KMS-11 (cell line): ENCODE data around the gene METAP1D.

ENCODE experiments used
- H2AFZ ChIP-seq: fragments of 200-600 bp; sonication (generic); 2 replicates; pipeline ENCODE4 v1.6.1; 2016; ENCODE audit warnings: antibody characterized with exemption, mixed run types, low read depth
- H3K27ac ChIP-seq: fragments of 200-600 bp; sonication (generic); 2 replicates; pipeline ENCODE4 v1.6.1; 2016; ENCODE audit warnings: mild to moderate bottlenecking, mixed run types
- H3K27me3 ChIP-seq: fragments of 200-600 bp; sonication (generic); 2 replicates; pipeline ENCODE4 v1.6.1; 2017; ENCODE audit warnings: mild to moderate bottlenecking, low read depth, mixed run types, moderate library complexity; ENCODE audit not compliant: insufficient read depth
- H3K36me3 ChIP-seq: fragments of 200-600 bp; sonication (generic); 2 replicates; pipeline ENCODE4 v1.6.1; 2017; ENCODE audit warnings: mild to moderate bottlenecking, mixed run types; ENCODE audit not compliant: insufficient read depth
- H3K4me1 ChIP-seq: fragments of 200-600 bp; sonication (generic); 2 replicates; pipeline ENCODE4 v1.6.1; 2016; ENCODE audit warnings: mild to moderate bottlenecking, low read depth, mixed run types; ENCODE audit not compliant: poor library complexity, severe bottlenecking
- H3K4me2 ChIP-seq: fragments of 200-600 bp; sonication (generic); 2 replicates; pipeline ENCODE4 v1.7.0; 2016; ENCODE audit warnings: mild to moderate bottlenecking, mixed run types
- H3K4me3 ChIP-seq: fragments of 200-600 bp; sonication (generic); IDR thresholded peaks from 2 replicates; pipeline ENCODE4 v1.6.1; 2017; ENCODE audit warnings: low read depth, low read length, mixed read lengths; ENCODE audit not compliant: insufficient read depth
- H3K79me2 ChIP-seq: fragments of 200-600 bp; sonication (generic); 2 replicates; pipeline ENCODE4 v1.6.1; 2016; ENCODE audit warnings: low read depth, mixed run types; ENCODE audit not compliant: insufficient read depth
- H3K9ac ChIP-seq: fragments of 200-600 bp; sonication (generic); 2 replicates; pipeline ENCODE4 v1.6.1; 2016; ENCODE audit warnings: mild to moderate bottlenecking, mixed run types
- H4K20me1 ChIP-seq: fragments of 200-600 bp; sonication (generic); 2 replicates; pipeline ENCODE4 v1.6.1; 2016; ENCODE audit warnings: mild to moderate bottlenecking, mixed run types; ENCODE audit not compliant: insufficient read depth
- CTCF ChIP-seq: fragments of 200-600 bp; sonication (generic); conservative IDR thresholded peaks from 2 replicates; pipeline ENCODE4 v1.6.1; 2017; ENCODE audit warnings: low read depth, mild to moderate bottlenecking, antibody characterized with exemption, low read length, moderate library complexity, mixed read lengths

Gene METAP1D

GRCh38 chr2:172085460-172086159 lies 85.9 kb downstream of the METAP1D start, which contains the start of gene DLX1:
Gene DLX1, plus strand, starts transcription at chr2:172085507. Its CDS starts 171 bp downstream, at chr2:172085678.
- Histone ChIP-seq H3K4me2 (peak within 1 kb of the TSS; percentile 28), H3K27me3 (peaks cover 56% of the 10 kb centered on the region), H4K20me1 (no peaks in the 10 kb centered on the region), H3K4me1 (peaks cover 4% of the 10 kb centered on the region), H3K27ac (no peak within 1 kb of the TSS), H3K4me3 (peak within 1 kb of the TSS; percentile 86), H2AFZ (peak within 1 kb of the TSS; percentile 65), H3K9ac (no peak within 1 kb of the TSS; the same call in 1 of the 2 replicates), H3K36me3 (no peaks in the 10 kb centered on the region), H3K79me2 (no peaks in the 10 kb centered on the region)
- no peak for TF ChIP-seq CTCF

DNA sequence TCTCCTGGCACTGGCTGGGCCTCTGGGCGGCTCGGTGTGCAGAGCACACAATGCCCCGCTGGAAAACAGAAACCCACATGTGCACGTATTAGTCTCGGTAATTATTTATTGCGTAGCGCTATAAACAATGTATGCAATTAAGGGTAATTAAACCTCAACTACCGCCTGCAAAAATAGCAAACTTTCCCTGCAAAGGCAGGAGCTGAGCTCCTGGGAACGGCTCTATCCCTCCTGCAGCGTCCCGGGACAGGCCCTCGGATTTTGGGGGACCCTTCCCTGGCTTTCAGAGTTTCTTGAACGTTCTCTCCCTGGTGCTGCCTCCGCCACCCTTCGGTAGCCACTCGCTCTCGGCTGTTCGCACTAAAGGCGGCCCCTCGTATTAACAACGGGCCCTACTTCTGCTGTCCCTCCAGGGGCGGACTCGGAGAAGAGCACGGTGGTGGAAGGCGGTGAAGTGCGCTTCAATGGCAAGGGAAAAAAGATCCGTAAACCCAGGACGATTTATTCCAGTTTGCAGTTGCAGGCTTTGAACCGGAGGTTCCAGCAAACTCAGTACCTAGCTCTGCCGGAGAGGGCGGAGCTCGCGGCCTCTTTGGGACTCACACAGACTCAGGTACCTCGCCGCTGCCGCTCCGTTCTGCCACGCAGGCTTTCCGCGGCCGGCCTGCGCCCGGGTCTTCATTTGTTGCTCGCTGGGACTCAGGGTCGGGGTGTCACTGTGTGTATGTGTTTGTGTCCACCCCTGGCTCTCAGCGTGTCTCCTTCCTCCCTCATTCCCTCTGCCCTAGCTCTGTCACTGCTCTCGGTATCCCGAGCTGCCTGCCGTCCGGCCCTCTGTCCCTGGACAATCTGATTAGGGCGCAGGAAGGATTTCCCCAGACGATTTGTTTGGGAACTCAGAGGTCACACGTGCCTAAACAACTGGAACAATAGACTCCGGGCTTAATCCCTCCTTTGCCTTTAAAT lies 86.8 kb downstream of the METAP1D start:
- H3K9ac ChIP-seq = no peak overlapping the region
- no peaks in the 10 kb centered on the region for H3K79me2 ChIP-seq
- H3K27ac ChIP-seq = no peak overlapping the region
- peak overlapping the region; percentile 20 for H3K4me3 ChIP-seq
- peak overlapping the region; percentile 19; the same call in 1 of the 2 replicates for H3K4me2 ChIP-seq
- peak overlapping the region; percentile 65; the same call in 1 of the 2 replicates for H2AFZ ChIP-seq
- H3K27me3 ChIP-seq = peaks cover 62% of the 10 kb centered on the region
- no peaks in the 10 kb centered on the region for H4K20me1 ChIP-seq
- H3K36me3 ChIP-seq = no peaks in the 10 kb centered on the region
- no peak for TF ChIP-seq CTCF
- H3K4me1 ChIP-seq = peaks cover 4% of the 10 kb centered on the region

DNA sequence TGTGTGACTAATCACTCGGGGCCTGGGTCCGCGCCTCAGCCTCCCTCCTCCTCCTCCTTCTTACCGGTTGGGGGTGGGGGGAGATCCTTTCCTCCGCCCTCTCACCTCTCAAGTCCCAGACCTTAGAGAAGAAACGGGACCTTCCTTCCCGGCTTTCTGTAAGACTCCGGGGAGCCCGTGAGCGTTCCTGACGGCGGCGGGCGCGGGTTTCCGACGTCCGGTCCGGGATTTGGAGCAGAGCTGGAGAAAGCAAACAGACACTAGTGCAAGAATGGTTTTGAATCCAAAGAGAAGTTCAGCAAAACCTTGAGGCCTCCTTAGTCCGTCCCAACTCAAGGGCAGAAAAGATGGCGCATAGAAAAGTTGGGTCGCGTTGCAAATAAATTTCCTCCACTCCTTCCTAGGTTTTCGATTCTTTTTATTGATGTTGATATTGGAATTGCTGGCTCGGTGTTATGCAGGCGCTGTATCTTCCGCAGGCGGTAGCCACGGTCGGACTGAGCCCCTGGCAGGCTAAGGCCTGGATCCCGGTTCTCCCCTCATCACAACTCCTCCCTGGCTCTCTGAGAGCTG lies 87.5 kb downstream of the METAP1D start:
- no peak for TF ChIP-seq CTCF
- H3K4me3 ChIP-seq = no peak overlapping the region
- no peaks in the 10 kb centered on the region for H3K36me3 ChIP-seq
- H3K4me2 ChIP-seq = no peak overlapping the region
- H3K9ac ChIP-seq = no peak overlapping the region
- no peaks in the 10 kb centered on the region for H4K20me1 ChIP-seq
- H3K27ac ChIP-seq = no peak overlapping the region
- H2AFZ ChIP-seq = no peak overlapping the region
- H3K27me3 ChIP-seq = peaks cover 69% of the 10 kb centered on the region
- H3K4me1 ChIP-seq = peaks cover 4% of the 10 kb centered on the region
- no peaks in the 10 kb centered on the region for H3K79me2 ChIP-seq

DNA sequence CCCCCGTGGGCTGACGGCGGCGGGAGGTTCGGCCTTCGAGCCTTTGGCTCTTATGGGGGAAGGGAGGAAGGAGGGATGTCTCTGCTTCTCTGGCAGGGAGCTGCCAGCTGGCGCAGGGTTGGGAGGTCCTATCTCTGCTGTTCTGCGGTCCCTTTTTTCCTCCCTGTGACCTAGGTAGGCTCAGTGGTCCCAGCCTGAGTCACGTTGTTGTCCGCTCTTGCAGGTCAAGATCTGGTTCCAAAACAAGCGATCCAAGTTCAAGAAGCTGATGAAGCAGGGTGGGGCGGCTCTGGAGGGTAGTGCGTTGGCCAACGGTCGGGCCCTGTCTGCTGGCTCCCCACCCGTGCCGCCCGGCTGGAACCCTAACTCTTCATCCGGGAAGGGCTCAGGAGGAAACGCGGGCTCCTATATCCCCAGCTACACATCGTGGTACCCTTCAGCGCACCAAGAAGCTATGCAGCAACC lies 88.1 kb downstream of the METAP1D start:
- H3K79me2 ChIP-seq = no peaks in the 10 kb centered on the region
- H3K4me2 ChIP-seq = no peak overlapping the region
- no peak overlapping the region for H3K27ac ChIP-seq
- peaks cover 4% of the 10 kb centered on the region for H3K4me1 ChIP-seq
- H2AFZ ChIP-seq = no peak overlapping the region
- no peaks in the 10 kb centered on the region for H4K20me1 ChIP-seq
- H3K36me3 ChIP-seq = no peaks in the 10 kb centered on the region
- no peak overlapping the region for H3K4me3 ChIP-seq
- TF ChIP-seq CTCF = no peak
- peaks cover 73% of the 10 kb centered on the region for H3K27me3 ChIP-seq
- H3K9ac ChIP-seq = no peak overlapping the region
